NCI-H2196 (cell line): Measurements from ENCODE around the gene TSKU.

Source experiments
- DNase-seq: peaks from one replicate; lab custom pipeline; 2025; ENCODE audit not compliant: unreplicated experiment; lab: John Stamatoyannopoulos, UW

TSKU gene

DNA sequence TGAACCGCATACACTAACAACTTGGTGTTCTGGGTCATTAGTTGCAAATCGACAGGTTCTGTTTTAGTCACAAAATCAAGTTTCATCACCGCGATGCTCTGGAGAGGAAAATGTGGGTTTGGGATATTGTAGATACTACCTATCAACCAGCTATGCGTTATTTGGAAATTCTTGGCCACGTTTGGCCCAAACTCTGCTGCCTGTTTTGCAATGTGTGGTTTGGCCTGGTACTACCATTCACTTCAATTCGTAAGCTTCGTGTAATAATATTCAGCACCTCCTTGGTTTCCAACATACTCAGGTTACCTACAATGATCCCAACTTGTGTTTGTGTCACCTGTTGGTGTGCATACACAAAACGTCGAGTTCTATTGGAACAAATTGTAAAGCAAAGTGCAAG, 61.4 kb downstream of the TSKU start:
- no peak for DNase-seq

DNA sequence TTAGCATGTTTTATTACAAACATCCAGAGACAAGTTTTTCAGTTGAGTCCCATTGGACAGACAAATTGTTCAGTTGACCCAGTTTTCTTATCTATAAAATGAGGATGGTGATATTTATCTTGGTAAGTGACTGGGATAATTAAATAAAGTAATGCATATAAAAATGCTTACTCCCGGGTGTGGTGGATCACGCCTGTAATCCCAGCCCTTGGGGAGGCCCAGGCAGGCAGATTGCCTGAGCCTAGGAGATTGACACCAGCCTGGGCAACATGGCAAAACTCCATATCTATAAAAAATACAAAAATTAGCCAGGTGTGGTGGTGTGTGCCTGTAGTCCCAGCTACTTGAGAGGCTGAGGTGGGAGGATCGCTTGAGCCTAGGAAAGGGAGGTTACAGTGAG, 61.9 kb downstream of the TSKU start:
- DNase-seq: no peak

- DNase-seq: no peak
These were observed 63.3 kb downstream of the TSKU start for GRCh38 chr11:76846441-76846840.
